ENCODE results near the gene DPP4. TPM values are rescaled to one million over a fixed set of nuclear protein-coding genes. Genes with fewer than 3 reads are reported as not detected.

The DPP4 gene
- total and polyA plus RNA-seq, 2 experiments from 2014 or later = 1.5 to 2.8 TPM

- TF ChIP-seq CTCF (conservative IDR thresholded peaks at IDR 0.05; ENCODE audit: low read depth in 2 of 2) (no peak), EZH2phosphoT487 (IDR thresholded peaks at IDR 0.05; ENCODE audit: unreplicated experiment) (no peak)
These were observed 39.2 kb upstream of the DPP4 start (continued) for GRCh38 chr2:162113088-162113775.

- no peak overlapping the region for H3K4me2 ChIP-seq
- H3F3A ChIP-seq (replicated peaks; ENCODE audit: low read depth) = no peaks in the 10 kb centered on the region
- Mint-ChIP-seq H3K9me3 (peaks cover 8% of the 10 kb centered on the region), H3K27ac (peak overlapping the region; percentile 72; the same call in 1 of the 2 replicates), H3K27me3 (ENCODE audit: insufficient read depth, low read depth, poor library complexity) (no peaks in the 10 kb centered on the region), H3K4me3 (no peak overlapping the region), H3K36me3 (ENCODE audit: low read depth) (peaks cover 8% of the 10 kb centered on the region), H3K4me1 (peaks cover 17% of the 10 kb centered on the region)
- no peak overlapping the region for H3K4me3 ChIP-seq
- ATAC-seq = no peak
- H3K27me3 ChIP-seq (ENCODE audit: insufficient read depth) = no peaks in the 10 kb centered on the region
- no peaks in the 10 kb centered on the region; the same call in 1 of the 2 replicates for H3K36me3 ChIP-seq (ENCODE audit: insufficient read depth)
- H3K4me1 ChIP-seq (ENCODE audit: insufficient read depth) = 0 out of 2 replicates have a peak, but pooled peaks cover 5% of the 10 kb centered on the region
- H3K79me2 ChIP-seq (replicated peaks; ENCODE audit: insufficient read depth) = no peaks in the 10 kb centered on the region
- H4K20me1 ChIP-seq (replicated peaks; ENCODE audit: insufficient read depth) = no peaks in the 10 kb centered on the region
- H3K9me2 ChIP-seq (ENCODE audit: insufficient read depth) = no peaks in the 10 kb centered on the region
- DNase-seq (ENCODE audit: low spot score) = no peak
- no peak overlapping the region for H3K27ac ChIP-seq (ENCODE audit: low read depth)
- no peak overlapping the region for H2AFZ ChIP-seq
- TF ChIP-seq ZNF462 (CRISPR knock-in tag; IDR thresholded peaks at IDR 0.05) (no peak), STAT1 (IDR thresholded peaks at IDR 0.05; ENCODE audit: unreplicated experiment) (no peak), ZNF114 (CRISPR knock-in tag; IDR thresholded peaks at IDR 0.05) (no peak), REST (IDR thresholded peaks at IDR 0.05; ENCODE audit: unreplicated experiment) (no peak), CREB1 (CRISPR knock-in tag; IDR thresholded peaks at IDR 0.05; ENCODE audit: low read depth) (no peak), ZNF331 (CRISPR knock-in tag; IDR thresholded peaks at IDR 0.05; ENCODE audit: low read depth) (no peak), NANOG (IDR thresholded peaks at IDR 0.05; ENCODE audit: borderline replicate concordance) (no peak), POLR2AphosphoS5 (IDR thresholded peaks at IDR 0.05; ENCODE audit: low read depth) (no peak), EZH2phosphoT487 (IDR thresholded peaks at IDR 0.05; ENCODE audit: unreplicated experiment) (no peak), JUNB (IDR thresholded peaks at IDR 0.05; ENCODE audit: unreplicated experiment) (no peak)
These were observed 38.2 kb upstream of the DPP4 start for GRCh38 chr2:162111958-162112850.

Data from GM23338 (cell line).